ENCODE results near the gene RPS6KB1.

DNA sequence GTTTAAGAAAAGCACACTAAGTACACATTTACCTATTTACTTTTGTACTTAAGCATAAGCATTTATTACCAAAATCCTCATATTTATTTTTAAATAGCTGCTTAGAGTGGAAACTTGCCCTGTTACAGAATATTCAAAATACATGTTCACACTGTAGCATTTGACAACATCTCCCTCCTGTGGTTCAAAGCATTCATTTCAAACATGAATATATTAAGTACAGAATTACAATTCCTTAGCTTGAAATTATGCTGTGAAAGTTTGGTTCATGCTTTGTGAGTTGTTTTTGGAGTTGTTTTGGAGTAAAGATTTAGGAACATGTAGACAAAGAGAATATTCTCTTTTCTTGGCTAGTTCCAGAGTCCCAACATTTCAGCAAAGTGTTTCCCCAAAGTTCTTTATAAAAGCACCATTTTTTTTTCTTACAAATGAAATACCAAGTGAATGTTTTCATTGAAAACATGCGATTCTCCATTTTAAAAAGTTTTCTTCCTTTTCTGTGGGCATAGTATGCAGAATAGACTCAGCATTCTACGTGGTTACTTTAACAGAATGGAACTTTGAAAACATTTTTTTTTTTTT, 33.4 kb upstream of the RPS6KB1 start:
- TF ChIP-seq POLR2AphosphoS5 (IDR thresholded peaks at IDR 0.05; ENCODE audit: low read depth, low read length) (no peak), EP300 (IDR thresholded peaks at IDR 0.05; ENCODE audit: borderline replicate concordance in 1 of 2, low read depth in 1 of 2, low read length in 1 of 2) (no peak), GABPA (IDR thresholded peaks at IDR 0.05; ENCODE audit: low read depth) (no peak), YY1 (IDR thresholded peaks at IDR 0.05; ENCODE audit: low read depth) (no peak), SIN3A (IDR thresholded peaks at IDR 0.05; ENCODE audit: borderline replicate concordance, low read depth, low read length) (no peak), RFX5 (IDR thresholded peaks at IDR 0.05; ENCODE audit: low read length) (no peak), NRF1 (IDR thresholded peaks at IDR 0.05; ENCODE audit: low read depth, low read length) (no peak)
- TF ChIP-seq, protein P1, sequence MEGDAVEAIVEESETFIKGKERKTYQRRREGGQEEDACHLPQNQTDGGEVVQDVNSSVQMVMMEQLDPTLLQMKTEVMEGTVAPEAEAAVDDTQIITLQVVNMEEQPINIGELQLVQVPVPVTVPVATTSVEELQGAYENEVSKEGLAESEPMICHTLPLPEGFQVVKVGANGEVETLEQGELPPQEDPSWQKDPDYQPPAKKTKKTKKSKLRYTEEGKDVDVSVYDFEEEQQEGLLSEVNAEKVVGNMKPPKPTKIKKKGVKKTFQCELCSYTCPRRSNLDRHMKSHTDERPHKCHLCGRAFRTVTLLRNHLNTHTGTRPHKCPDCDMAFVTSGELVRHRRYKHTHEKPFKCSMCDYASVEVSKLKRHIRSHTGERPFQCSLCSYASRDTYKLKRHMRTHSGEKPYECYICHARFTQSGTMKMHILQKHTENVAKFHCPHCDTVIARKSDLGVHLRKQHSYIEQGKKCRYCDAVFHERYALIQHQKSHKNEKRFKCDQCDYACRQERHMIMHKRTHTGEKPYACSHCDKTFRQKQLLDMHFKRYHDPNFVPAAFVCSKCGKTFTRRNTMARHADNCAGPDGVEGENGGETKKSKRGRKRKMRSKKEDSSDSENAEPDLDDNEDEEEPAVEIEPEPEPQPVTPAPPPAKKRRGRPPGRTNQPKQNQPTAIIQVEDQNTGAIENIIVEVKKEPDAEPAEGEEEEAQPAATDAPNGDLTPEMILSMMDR (IDR thresholded peaks at IDR 0.05), result peak; percentile 92
